ENCODE measurements around the gene INSYN1.

DNA sequence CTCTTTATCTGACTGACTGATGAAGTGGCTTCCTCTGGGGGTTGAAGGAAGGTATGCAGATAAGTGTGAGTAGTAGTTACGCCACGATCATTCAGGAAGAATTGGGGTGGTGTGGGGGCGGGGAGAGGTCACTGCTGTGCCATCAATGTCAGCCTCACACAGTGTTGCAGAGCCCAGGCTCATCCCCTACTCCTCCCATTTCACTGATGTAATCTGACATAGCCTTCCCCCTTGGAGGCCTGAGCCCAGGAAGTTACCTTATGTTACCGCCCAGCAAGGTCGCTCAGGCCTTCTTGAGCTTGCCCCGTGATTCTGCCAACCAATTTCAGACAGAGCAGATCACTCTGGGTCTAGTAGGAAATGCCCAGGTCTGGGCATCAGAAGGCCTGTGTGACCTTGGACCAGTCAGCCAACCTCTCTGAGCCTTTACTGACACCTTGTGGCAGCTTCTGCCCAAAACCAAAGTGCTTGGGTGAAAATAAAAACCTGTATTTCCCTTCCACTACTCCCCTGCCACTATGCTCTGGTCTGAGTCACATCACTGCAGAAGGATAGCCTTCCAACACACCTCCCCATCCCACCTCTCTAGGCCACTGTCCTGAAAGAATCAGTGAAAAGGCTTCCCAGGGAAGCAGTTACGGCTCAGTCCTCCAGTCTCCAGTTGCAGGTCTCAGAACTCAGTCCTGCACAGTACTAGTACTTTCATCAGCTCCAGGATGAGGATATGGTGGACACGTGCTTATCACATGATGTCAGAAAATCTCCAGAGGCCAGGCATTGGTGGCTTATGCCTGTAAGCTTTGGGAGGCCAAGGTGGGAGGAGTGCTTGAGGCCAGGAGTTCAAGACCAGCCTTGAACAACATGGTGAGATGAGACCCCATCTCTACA, 28.1 kb upstream of the INSYN1 start:
- TF ChIP-seq NR1H2 (CRISPR knock-in tag; IDR thresholded peaks at IDR 0.05; ENCODE audit: borderline replicate concordance, low read depth): no peak
- TF ChIP-seq, protein P1, sequence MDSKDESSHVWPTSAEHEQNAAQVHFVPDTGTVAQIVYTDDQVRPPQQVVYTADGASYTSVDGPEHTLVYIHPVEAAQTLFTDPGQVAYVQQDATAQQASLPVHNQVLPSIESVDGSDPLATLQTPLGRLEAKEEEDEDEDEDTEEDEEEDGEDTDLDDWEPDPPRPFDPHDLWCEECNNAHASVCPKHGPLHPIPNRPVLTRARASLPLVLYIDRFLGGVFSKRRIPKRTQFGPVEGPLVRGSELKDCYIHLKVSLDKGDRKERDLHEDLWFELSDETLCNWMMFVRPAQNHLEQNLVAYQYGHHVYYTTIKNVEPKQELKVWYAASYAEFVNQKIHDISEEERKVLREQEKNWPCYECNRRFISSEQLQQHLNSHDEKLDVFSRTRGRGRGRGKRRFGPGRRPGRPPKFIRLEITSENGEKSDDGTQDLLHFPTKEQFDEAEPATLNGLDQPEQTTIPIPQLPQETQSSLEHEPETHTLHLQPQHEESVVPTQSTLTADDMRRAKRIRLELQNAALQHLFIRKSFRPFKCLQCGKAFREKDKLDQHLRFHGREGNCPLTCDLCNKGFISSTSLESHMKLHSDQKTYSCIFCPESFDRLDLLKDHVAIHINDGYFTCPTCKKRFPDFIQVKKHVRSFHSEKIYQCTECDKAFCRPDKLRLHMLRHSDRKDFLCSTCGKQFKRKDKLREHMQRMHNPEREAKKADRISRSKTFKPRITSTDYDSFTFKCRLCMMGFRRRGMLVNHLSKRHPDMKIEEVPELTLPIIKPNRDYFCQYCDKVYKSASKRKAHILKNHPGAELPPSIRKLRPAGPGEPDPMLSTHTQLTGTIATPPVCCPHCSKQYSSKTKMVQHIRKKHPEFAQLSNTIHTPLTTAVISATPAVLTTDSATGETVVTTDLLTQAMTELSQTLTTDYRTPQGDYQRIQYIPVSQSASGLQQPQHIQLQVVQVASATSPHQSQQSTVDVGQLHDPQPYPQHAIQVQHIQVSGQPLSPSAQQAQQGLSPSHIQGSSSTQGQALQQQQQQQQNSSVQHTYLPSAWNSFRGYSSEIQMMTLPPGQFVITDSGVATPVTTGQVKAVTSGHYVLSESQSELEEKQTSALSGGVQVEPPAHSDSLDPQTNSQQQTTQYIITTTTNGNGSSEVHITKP (CRISPR knock-in tag; IDR thresholded peaks at IDR 0.05; ENCODE audit: low read depth): no peak

All from HepG2 (cell line).